ENCODE measurements around the gene PITPNB.

DNA sequence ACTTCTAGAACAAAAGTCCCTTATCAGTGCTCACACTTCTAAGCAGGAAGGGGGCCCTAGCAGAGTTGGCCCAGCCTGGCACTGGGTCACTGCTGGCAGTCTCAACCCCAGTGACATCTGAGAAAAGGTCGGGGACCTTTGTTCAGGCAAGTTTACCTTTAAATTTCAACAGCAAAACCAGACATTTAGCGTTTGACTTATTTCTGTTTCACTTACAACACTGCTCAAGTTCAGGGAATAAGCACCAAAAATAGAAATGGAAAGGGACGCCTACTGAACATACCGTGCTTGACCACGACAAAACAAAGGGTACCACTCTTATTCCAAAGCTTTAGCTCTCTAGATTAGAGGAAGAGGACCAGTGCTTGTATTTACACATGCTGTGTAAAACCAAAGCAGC, 26.2 kb downstream of the PITPNB start:
- TF ChIP-seq ZNF274 (IDR thresholded peaks at IDR 0.05; ENCODE audit: low read depth, low read length) (no peak), SUZ12 (IDR thresholded peaks at IDR 0.05; ENCODE audit: extremely low read depth, insufficient read depth, insufficient read length) (no peak), YY1 (IDR thresholded peaks at IDR 0.05; ENCODE audit: insufficient read depth, insufficient read length) (no peak)

All from NT2/D1 (cell line).